ENCODE measurements around the gene PRAMEF11.
A peak's percentile ranks its signal among the peaks of the same experiment; 100 is the strongest.

PRAMEF11 gene

GRCh38 chr1:12775443-12775842 is 55.8 kb downstream of the PRAMEF11 start:
- intact Hi-C loops (cut with DNase I): no loop called here
- DNase-seq: no peak

GRCh38 chr1:12774801-12775345 is 56.3 kb downstream of the PRAMEF11 start:
- intact Hi-C loops (cut with DNase I): no loop called here
- DNase-seq: peak in 1 of 10 donors; percentile 18

All from posterior cingulate gyrus (tissue), 11 donors.